Measurements from ENCODE around the gene AIMP1.

GRCh38 chr4:106338671-106339070 is 22.3 kb downstream of the AIMP1 start:
- TF ChIP-seq CTCF (IDR thresholded peaks at IDR 0.05; ENCODE audit: low read depth, low read length, poor library complexity, severe bottlenecking) (no peak), EZH2phosphoT487 (IDR thresholded peaks at IDR 0.05; ENCODE audit: borderline replicate concordance, low read length) (no peak)

Measured in DOHH2 (cell line).